Measurements from ENCODE around the gene ETFBKMT. TPM values are rescaled to one million over a fixed set of nuclear protein-coding genes. Genes with fewer than 3 reads are reported as not detected.
"Not testable (repeated sequence)": the region's sequence is repeated elsewhere in the genome, so short reads cannot be mapped to it uniquely, and the experiment has no call there.

ETFBKMT gene
- total RNA-seq, 6 experiments from 2014 or later: 1.5 to 6.9 (median 4.1) TPM

DNA sequence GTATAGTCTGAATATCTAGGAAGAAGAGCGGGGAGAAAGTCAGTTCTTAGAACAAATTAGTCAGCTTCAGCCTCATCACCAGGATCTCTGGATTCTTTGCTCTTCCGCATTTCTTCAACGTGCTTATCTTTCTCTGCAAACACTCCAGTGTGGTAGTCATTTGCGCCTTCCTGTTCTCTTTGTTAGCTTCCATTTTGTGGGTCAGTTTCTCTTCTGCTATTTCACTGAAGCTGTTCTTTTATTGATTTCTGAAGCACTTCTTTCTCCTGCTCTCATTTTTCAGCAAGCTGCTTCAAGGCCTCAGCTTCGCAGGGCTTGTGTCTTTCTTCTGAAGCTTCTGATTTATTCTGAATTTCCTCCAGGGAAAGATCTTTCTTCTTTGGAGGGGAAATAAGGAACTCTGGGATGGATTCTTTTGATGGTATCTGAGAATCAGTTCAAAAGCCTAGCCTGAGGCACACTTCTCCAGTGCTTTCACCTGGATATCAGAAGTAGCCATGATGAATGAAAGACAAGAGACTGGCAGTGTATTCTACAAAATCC lies 55.9 kb downstream of the ETFBKMT start:
- DNase-seq (no peak), ATAC-seq (peak; percentile 47 to 78 (median 66))
- Histone ChIP-seq H3K4me1 (no peaks in the 10 kb centered on the region), H3K36me3 (no peaks in the 10 kb centered on the region), H3K9me3 (no peaks in the 10 kb centered on the region), H3K27me3 (no peaks in the 10 kb centered on the region), H3K27ac (peak overlapping the region in 2 of 3 donors; percentile 15 to 47), H3K4me3 (no peak overlapping the region)
- WGBS (ENCODE audit: insufficient coverage, low coverage, low lambda C conversion rate, missing lambda C conversion rate): 39% methylated on average over 5 of the region's 5 CpGs
- intact Hi-C loops (cut with DNase I): no loop called here
- TF ChIP-seq, protein P1, sequence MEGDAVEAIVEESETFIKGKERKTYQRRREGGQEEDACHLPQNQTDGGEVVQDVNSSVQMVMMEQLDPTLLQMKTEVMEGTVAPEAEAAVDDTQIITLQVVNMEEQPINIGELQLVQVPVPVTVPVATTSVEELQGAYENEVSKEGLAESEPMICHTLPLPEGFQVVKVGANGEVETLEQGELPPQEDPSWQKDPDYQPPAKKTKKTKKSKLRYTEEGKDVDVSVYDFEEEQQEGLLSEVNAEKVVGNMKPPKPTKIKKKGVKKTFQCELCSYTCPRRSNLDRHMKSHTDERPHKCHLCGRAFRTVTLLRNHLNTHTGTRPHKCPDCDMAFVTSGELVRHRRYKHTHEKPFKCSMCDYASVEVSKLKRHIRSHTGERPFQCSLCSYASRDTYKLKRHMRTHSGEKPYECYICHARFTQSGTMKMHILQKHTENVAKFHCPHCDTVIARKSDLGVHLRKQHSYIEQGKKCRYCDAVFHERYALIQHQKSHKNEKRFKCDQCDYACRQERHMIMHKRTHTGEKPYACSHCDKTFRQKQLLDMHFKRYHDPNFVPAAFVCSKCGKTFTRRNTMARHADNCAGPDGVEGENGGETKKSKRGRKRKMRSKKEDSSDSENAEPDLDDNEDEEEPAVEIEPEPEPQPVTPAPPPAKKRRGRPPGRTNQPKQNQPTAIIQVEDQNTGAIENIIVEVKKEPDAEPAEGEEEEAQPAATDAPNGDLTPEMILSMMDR (IDR thresholded peaks at IDR 0.05): no peak
- TF ChIP-seq POLR2A (IDR thresholded peaks at IDR 0.05): no peak

DNA sequence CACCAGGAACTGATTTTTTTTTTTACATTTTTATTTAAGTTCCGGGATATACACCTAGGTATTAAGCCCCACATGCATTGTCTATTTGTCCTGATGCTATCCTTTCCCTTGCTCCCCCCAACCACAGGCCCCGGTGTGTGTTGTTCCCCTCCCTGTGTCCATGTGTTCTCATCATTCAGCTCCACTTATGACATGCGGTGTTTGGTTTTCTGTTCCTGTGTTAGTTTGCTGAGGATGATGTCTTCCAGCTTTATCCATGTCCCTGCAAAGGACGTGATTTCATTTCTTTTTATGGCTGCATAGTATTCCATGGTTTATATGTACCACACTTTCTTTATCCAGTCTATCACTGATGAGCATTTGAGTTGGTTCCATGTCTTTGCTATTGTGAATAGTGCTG lies 57.5 kb downstream of the ETFBKMT start:
- H3K27ac ChIP-seq; DNase-seq; intact Hi-C loops (cut with DNase I); ATAC-seq; H3K27me3 ChIP-seq; H3K9me3 ChIP-seq; H3K36me3 ChIP-seq; H3K4me3 ChIP-seq; H3K4me1 ChIP-seq: not testable (repeated sequence)
- 97% methylated on average over 3 of the region's 4 CpGs for WGBS (ENCODE audit: insufficient coverage, low coverage, low lambda C conversion rate, missing lambda C conversion rate)

DNA sequence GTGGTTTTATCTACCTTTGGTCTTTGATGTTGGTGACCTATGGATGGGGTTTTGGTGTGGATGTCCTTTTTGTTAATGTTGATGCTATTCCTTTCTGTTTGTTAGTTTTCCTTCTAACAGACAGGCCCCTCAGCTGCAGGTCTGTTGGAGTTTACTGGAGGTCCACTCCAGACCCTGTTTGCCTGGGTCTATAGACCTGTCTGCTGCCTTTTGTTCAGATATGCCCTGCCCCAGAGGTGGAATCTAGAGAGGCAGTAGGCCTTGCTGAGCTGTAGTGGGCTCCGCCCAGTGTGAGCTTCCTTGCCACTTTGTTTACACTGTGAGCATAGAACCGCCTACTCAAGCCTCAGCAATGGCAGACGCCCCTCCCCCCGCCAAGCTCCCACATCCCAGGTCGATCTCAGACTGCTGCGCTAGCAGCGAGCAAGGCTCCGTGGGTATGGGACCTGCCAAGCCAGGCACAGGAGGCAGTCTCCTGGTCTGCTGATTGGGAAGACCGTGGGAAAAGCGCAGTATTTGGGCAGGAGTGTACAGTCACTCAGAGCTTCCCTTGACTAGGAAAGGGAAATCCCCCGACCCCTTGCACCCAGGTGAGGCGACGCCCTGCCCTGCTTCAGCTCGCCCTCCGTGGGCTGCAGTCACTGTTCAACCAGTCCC lies 59.2 kb downstream of the ETFBKMT start:
- DNase-seq; H3K4me3 ChIP-seq; H3K4me1 ChIP-seq; H3K36me3 ChIP-seq; H3K9me3 ChIP-seq; ATAC-seq; H3K27ac ChIP-seq; H3K27me3 ChIP-seq; intact Hi-C loops (cut with DNase I): not testable (repeated sequence)
- 82% methylated on average over 7 of the region's 15 CpGs for WGBS (ENCODE audit: insufficient coverage, low coverage, low lambda C conversion rate, missing lambda C conversion rate)

DNA sequence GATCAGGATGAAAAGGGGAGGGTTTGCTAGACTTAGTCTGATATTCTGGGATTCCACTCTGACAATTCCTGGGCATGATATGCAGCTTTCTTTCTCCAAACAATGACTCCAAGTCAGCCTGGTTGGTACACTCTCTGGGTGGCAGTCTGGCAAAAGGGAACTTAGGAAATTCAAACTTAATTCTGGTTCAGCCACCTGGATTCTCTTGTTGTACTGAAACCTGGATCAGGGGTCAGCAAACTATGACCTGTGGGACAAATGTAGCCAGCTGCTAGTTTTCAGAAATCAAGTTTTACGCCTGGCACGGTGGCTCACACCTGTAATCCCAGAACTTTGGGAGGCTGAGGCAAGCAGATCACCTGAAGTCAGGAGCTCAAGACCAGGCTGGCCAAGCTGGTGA lies 63.1 kb downstream of the ETFBKMT start:
- no CpG with 5 or more reads among the region's 2 CpGs for WGBS (ENCODE audit: insufficient coverage, low coverage, low lambda C conversion rate, missing lambda C conversion rate)
- peaks cover 0 to 32% (median 11%) of the 10 kb centered on the region in 4 donors for H3K4me1 ChIP-seq
- H3K27me3 ChIP-seq: no peaks in the 10 kb centered on the region
- H3K36me3 ChIP-seq: no peaks in the 10 kb centered on the region
- TF ChIP-seq, protein P1 (IDR thresholded peaks at IDR 0.05): no peak
- TF ChIP-seq POLR2A (IDR thresholded peaks at IDR 0.05): no peak
- H3K4me3 ChIP-seq: no peak overlapping the region
- H3K9me3 ChIP-seq: no peaks in the 10 kb centered on the region
- peak overlapping the region in 1 of 3 donors; percentile 38 for H3K27ac ChIP-seq
- intact Hi-C loops (cut with DNase I): no loop called here
- DNase-seq (no peak), ATAC-seq (peak; percentile 48 to 65 (median 52))

Other genes starting within 250 kb of the ETFBKMT start
- 10 to 100 TPM; 12.6 to 18.4 (median 16.6) TPM for gene DENND5B, start 68.6 kb upstream of the ETFBKMT start, total RNA-seq
- gene AMN1, start 69.3 kb downstream of the ETFBKMT start, total RNA-seq: 1 to 10 TPM; 1.2 to 7.3 (median 2.8) TPM

Data from right lobe of liver (tissue), 6 donors.